GM12892 (cell line): ENCODE measurements around the gene CAMK2N1.

ENCODE experiments used
- DNase-seq: peaks from one replicate; pipeline ENCODE4 v3.0.0; 2011; ENCODE audit not compliant: insufficient read length
- FAIRE-seq: peaks from 2 replicates; lab custom pipeline; 2011; peaks lifted over from hg19 to GRCh38; lab: Jason Lieb, UNC
- POLR2A ChIP-seq: IDR thresholded peaks from 2 replicates; pipeline ENCODE4 v1.6.1; 2011; ENCODE audit warnings: low read depth, low read length, control low read depth
- POLR2AphosphoS5 ChIP-seq: IDR thresholded peaks from 2 replicates; pipeline ENCODE4 v1.6.1; 2011; ENCODE audit warnings: low read depth, low read length, control low read depth
- TAF1 ChIP-seq: IDR thresholded peaks from 2 replicates; pipeline ENCODE4 v1.6.1; 2011; ENCODE audit warnings: low read depth, mild to moderate bottlenecking, control low read depth, low read length, borderline replicate concordance

CAMK2N1 gene

DNA sequence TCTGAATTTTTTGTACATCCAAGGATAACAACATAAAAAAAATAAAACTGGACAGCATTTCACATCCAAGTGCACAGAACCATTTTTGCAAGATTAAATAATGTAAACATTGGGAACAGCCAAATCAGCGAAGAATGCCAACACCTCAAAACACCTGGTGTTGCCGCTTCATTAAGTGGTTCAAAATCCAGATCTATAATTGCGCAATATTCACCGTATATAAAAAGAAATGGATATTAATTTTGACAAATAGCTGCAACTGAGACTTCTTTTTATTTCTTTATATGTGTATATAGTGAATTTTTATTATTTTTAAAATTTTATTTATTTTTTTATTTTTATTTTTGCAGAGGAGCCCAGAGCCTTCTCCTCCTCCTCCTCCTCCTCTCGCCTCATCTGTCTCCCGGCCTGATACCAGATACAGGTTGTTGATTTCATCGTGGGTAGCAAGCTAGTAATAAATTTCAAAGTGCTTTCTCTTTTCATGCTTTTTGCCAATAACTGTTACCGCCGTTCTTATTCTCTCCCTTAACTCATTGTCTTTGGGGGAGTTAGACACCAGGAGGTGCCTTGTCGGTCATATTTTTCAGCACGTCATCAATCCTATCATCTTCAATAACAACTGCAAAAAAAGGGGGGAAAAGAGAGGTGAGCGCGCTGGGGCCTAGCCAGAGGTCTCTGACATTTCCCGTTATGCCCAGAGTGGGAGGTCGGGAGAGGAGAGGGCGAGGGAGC, 2.7 kb downstream of the CAMK2N1 start:
- FAIRE-seq (no peak), DNase-seq (no peak)
- TF ChIP-seq TAF1 (no peak), POLR2AphosphoS5 (no peak), POLR2A (no peak)

DNA sequence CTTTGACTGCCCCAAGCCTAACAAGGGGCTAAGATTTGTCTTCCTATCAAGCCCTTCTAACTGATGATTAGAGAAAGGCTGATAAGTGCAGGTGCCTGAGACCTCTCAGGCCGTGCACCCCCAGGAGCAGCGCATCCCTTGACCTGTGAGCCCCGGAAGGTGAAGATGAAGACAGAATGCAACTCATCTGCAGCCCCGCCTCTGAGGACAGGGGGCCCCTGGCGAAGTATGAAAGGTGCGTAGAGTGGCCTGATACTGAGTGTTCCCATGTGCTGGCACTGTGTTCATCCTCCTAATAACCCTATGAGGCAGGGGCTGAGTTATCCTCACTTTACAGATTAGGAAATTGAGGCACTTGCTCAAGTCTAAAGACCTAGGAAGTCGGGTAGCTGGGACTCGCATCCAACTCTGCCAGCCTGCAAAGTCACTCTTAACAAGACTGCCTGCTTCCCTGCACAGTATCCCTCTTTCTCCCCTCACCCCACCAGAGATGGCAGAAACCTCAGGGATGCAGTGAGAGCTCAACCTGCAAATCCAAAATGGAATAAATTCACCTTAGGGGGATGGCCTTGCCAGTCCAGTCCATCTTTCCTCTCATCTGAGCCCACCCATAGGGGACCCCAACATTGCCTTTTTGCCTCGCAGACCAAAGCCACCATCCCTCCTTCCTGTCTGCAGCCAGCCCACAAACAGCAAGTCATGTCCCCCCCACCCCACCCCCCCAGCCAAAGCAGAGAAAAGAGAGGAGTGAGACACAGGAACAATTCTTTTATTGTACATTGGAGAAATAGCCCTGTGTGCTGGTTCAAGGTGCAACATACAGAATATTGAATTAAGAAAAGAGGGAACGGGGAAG, 4.1 kb downstream of the CAMK2N1 start:
- DNase-seq (no peak), FAIRE-seq (no peak)
- TF ChIP-seq TAF1 (no peak), POLR2A (no peak), POLR2AphosphoS5 (no peak)

DNA sequence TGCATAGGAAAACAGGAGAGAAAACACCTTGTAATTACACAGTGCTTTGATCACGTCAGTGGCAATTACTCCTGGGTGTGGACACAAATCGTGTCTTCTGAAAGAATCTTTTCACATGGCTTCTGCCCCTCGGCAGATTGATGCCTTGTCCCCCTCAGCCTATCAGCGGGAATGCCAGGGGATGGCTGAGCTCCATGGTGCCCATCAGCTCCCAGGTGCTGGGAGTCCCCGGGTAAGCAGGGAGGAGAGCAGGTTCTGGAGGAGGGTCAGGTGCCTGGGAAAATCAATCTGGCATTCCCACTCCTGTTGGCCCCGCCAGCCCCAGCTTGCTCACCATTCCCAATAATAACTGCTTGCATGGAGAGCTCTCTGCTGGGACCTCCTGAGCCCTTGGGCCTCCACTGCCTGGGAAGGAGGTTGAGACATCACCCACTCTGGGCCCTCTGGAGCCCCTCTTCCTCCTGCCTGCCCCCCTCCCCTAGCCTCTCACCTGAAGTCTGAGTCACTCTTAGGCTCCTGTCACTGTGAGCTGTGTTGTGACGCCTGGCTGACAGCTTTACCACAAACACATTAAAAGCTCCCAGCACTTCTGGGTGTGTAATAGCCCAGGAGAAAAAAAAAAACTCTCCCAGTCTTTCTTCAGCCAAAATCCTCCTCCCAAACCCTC, 4.9 kb downstream of the CAMK2N1 start:
- DNase-seq (no peak), FAIRE-seq (no peak)
- TF ChIP-seq TAF1 (no peak), POLR2A (no peak), POLR2AphosphoS5 (no peak)

DNA sequence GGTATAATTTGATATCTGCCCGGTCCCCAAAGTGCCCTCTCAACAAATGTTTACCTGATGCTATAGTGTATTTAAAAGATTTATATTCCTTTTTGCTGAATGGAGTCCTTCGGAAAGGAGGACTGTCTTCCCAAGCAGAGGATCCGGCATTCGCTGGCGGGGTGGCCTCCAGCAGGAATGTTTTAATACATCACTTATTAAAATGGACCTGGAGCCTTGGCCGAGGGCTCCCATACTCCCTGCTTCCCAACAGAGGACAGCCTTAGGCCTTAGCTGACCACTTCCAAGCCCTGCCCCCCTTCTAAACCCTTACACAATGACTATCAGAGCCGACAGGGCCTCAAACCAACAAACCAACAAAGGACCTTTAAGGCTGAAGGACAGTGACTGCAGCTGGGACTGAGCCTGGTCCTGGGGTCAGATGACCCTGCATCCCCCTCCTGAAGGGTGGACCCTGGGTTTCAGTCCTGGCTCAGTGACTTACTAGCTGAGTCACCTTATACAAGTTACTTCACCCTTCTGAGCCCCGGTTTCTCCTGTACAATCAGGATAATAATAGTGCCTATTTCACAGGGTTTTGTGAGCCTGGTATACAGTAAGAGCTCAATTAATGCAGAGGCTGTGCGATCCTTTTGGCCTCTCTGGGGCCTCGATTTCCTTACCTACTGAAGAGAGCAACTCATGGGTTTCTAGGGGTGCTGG, 5.6 kb downstream of the CAMK2N1 start:
- DNase-seq: no peak
- TF ChIP-seq POLR2AphosphoS5: no peak
- TF ChIP-seq TAF1: no peak
- no peak for TF ChIP-seq POLR2A
- no peak for FAIRE-seq

DNA sequence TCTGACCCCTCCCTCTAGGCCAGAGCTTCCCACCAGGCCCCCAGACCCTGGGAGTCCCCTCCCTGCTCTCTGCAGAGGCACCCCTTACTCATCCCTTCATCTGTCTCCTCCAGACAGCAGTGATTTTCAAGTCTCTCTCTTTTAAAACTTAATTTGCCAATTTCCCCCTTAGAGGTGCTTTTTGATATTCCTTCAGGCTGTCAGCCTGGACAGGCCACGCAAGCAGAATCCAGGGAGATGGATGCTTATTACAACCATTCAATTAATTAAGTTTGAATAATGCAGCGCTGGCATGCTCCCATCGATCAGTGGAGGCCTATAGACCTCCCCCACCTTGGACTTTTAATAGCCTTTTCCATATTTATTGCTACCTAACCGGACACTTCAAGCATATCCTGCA, 6.2 kb downstream of the CAMK2N1 start:
- no peak for TF ChIP-seq POLR2A
- TF ChIP-seq POLR2AphosphoS5: no peak
- TF ChIP-seq TAF1: no peak
- DNase-seq (no peak), FAIRE-seq (no peak)

DNA sequence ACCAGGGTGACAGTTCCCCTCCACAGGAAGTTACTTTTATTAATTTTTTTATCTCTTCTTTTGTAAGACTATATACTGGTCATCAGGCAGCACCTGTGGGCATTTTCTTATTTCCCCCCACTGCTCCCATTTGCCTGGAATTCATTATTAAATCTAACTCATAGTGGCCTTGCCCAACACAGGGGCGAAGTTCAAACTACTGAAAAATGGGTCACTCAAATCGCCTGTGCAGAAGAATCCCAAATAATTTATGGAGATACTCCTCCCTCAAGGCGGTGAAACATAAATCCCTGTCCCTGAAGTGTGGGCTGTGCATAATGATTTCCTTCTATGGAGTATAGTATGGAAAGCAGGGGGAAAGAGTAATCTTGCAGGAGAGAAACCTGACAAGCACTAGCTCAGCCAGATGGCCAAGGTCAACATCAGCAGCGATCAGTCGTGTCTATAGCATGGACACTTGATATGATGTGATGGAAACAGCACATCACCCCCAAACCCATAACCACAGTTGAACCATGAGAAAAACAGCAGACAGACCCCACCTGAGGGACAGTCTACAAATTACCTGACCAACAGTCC, 7.9 kb downstream of the CAMK2N1 start:
- no peak for TF ChIP-seq POLR2A
- no peak for TF ChIP-seq POLR2AphosphoS5
- TF ChIP-seq TAF1: no peak
- FAIRE-seq (no peak), DNase-seq (no peak)

DNA sequence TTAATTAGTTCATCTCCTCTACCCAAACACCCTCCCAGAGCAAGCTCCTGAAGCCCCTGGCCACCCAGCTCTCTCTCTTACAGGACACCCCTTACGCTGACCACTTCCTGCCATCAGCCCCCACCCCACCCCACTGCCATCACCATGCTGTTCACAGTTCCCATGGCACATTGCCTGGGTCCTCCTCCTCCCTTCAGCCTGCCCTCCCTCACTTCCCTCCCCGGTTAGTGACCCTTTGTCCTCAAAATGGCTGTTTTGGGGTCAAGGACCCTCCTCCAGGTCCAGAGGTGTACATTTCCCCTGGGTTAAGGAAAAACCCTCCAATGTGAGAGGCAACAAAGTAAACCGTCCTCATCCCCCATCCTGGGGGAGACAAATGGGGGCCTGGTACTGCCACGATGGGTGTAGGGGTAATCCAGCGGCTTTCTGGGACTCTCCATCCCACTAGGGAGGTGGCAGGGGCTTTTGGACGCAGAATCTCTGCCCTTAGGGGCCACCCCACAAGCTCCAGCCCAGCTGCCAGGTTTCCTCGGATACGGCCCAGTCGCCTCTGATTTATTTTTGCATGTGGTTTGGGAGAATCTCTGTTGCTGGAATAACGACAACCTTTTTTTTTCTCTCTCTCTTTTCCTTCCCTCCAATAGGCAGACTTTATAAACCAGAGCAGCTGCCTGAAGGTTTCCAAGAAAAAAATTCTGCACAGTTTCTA, 8.5 kb downstream of the CAMK2N1 start:
- TF ChIP-seq TAF1 (no peak), POLR2A (no peak), POLR2AphosphoS5 (no peak)
- no peak for FAIRE-seq
- no peak for DNase-seq

DNA sequence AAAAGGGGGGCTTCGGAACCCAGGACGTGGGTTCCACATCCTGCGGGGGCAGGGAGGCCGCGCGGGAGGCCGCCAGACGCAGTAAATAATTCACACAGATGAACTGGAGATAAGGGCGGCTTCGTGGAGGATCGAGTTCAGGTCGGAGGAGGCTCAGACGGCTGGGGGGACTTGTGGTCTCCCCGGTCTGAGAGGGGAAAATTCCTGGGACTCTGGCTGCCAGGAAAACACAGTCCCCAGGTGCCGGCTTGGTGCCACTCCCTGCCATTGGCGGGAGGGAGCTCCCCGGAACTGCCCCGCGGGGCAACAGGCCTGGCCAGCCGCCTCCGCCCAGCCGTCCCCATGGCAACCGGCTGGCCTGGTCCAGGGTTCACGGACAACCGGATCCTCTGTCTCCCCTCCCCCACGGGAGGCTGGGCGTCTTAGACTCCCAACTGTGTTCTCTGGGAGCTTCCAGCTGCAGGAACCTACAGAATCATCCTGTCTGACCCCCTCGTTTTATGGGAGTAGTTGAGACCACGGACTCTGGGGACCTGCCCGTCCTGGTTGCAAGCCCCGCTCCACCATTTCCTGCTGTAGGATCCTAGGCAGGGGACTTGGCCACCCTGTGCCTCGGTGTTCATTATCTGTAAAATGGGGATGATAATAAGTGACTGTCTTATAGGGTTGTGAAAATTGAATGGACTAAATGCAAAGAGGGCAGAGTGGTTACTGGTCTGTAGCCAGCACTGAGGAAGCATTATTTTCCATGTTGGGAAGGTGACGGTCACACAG, 9.6 kb downstream of the CAMK2N1 start:
- FAIRE-seq: no peak
- TF ChIP-seq TAF1: no peak
- no peak for TF ChIP-seq POLR2A
- TF ChIP-seq POLR2AphosphoS5: no peak
- DNase-seq: no peak

DNA sequence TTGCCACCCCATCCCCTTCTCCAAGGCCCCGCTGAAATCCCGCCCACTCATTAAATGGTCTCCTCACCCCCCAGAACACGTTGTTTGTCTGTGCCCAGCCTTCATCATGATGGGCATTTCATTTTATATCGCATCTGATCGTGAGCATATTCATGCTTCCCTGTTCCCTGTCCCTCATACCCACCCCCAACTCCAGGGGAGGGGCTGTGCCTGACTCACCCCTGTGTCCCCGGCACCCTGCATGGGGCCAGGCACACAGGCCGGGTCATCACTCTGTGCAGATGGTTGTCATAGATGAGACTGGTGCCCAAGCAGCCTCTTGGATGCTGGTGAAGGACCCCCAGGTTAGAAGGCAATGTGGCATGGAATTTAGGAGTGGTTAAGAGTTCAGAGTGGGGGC, 11.0 kb downstream of the CAMK2N1 start:
- FAIRE-seq: no peak
- TF ChIP-seq POLR2AphosphoS5: no peak
- TF ChIP-seq TAF1: no peak
- TF ChIP-seq POLR2A: no peak
- no peak for DNase-seq
